Esophagus (tissue), 2 donors: ENCODE results near the gene PPIL1. TPM values are rescaled to one million over a fixed set of nuclear protein-coding genes. Genes with fewer than 3 reads are reported as not detected.
A peak's percentile ranks its signal among the peaks of the same experiment; 100 is the strongest.

Experiments used
- H3K27ac ChIP-seq, 2 donors: one replicate each; pipeline ENCODE4 v1.5.1; 2013; ENCODE audit warnings: low read depth in 2 of 2, mild to moderate bottlenecking in 2 of 2, inconsistent platforms in 1 of 2, low read length in 1 of 2, moderate library complexity in 1 of 2
- H3K27me3 ChIP-seq, 2 donors: one replicate each; pipeline ENCODE4 v1.6.1; 2013; ENCODE audit warnings: low read length in 2 of 2, control low read depth in 1 of 2, mild to moderate bottlenecking in 1 of 2; ENCODE audit not compliant: insufficient read depth in 2 of 2, control insufficient read depth in 1 of 2
- H3K36me3 ChIP-seq, 2 donors: one replicate each; pipeline ENCODE4 v1.6.1; 2013; ENCODE audit warnings: low read length in 1 of 2; ENCODE audit not compliant: control insufficient read depth in 2 of 2, insufficient read depth in 2 of 2
- H3K4me1 ChIP-seq, 2 donors: one replicate each; pipeline ENCODE4 v1.6.1; 2013; ENCODE audit warnings: low read length in 1 of 2; ENCODE audit not compliant: control insufficient read depth in 2 of 2, insufficient read depth in 2 of 2
- H3K4me3 ChIP-seq, 2 donors: one replicate each; pipeline ENCODE4 v1.5.1; 2013; ENCODE audit warnings: low read length in 2 of 2, mild to moderate bottlenecking in 2 of 2, low read depth in 1 of 2, moderate library complexity in 1 of 2
- H3K9me3 ChIP-seq, 2 donors: one replicate each; pipeline ENCODE4 v1.6.1; 2013; ENCODE audit warnings: mild to moderate bottlenecking in 2 of 2, low read depth in 1 of 2, low read length in 1 of 2, moderate library complexity in 1 of 2; ENCODE audit not compliant: control insufficient read depth in 2 of 2, insufficient read depth in 1 of 2
- WGBS, 2 donors: extraction: QIAGEN DNeasy Blood & Tissue Kit; methylation state at CpG; one replicate each; pipeline ENCODE4 v1.1.7; 2013; 5-methylcytosine and 5-hydroxymethylcytosine counted together
- polyA plus RNA-seq, 2 donors: library from polyadenylated mRNA; stranded (reverse); fragments of 200-250 nt; gene quantifications; one replicate each; pipeline ENCODE4 v1.2.3, GENCODE V29; 2013
- donor health status: healthy with polysubstance abuse.
- donor health status: Bipolar disorder and iron deficiency.

Gene PPIL1
- polyA plus RNA-seq: 10 to 100 TPM; 12.0 to 20.6 TPM

DNA sequence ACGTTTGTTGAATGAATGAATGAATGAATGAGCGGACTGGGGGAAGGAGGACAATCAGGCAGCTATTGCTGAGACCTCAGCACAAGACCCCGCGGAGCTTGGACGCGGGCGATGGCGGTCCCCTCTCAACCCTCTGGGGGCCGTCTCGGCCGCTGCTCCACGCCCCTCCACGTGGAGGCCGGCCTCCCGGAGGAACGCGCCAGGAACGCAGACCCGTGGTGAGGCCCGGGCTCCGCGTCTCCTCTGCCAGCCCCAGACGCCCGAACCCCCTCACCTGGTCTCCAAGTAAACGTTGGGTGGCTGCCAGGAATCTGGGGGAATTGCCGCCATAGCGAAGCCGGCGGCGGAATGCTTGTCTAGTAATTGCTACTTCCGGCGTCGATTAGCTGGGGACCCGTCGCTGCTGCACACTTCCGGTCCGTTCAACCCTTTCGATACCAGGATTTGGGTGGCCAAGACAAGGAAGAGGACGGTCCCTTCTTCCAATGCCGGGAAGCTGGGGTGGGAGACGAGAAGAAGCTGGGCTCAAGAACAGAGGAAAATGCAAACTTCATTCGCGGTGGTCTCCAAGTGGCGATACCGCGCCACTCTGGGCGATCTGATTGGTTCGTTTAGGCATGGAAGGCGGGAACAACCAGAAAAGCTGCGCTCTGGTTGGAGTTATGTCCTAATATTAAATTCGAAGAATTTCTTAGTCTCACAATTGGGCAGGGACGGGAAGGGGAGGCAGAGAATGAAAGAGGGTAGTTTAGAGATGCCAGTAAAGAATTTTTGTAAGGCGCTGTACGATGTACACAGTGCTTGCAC, at the start of gene PPIL1:
Gene PPIL1, minus strand, starts transcription at position 361 of the 807 bp plus-strand sequence. Its CDS starts 31 bp downstream, at position 330.
- H3K27ac ChIP-seq: peak within 1 kb of the TSS; percentile 84 to 96
- no peaks in the 10 kb centered on the region for H3K9me3 ChIP-seq
- peak within 1 kb of the TSS; percentile 79 to 94 for H3K4me3 ChIP-seq
- 0% methylated on average over 53 to 54 of the region's 54 CpGs for WGBS, 2 donors
- H3K36me3 ChIP-seq: peaks cover 0 to 2% of the 10 kb centered on the region in 2 donors
- peaks cover 0 to 3% of the 10 kb centered on the region in 2 donors for H3K27me3 ChIP-seq
- no peaks in the 10 kb centered on the region for H3K4me1 ChIP-seq

DNA sequence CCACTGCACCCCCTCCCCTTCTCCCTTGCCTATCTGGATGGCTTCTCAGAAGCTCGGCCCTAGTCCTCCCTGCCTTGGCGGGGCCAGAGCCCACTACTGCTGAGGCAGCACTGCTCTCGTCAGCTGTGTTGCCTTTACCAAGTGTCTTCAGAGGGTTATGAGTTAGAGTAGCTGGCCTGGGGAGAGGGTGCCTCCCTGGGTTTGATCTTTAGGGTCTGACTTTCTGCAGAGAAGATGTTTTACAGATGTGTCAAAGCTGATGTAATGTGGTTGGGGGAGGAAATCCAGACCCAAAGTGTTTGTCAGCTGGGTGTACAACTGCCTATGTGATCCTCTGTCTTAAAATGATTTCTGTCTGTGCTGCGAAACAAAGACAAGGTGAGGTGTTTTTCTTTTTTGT, 49.5 kb upstream of the PPIL1 start:
- peaks cover 6 to 17% of the 10 kb centered on the region in 2 donors for H3K36me3 ChIP-seq
- no peak overlapping the region for H3K27ac ChIP-seq
- no peak overlapping the region for H3K4me3 ChIP-seq
- WGBS, 2 donors: 88 to 89% methylated on average over 4 of the region's 4 CpGs
- peaks cover 2% of the 10 kb centered on the region in 2 donors for H3K4me1 ChIP-seq
- H3K9me3 ChIP-seq: no peaks in the 10 kb centered on the region
- H3K27me3 ChIP-seq: no peaks in the 10 kb centered on the region

DNA sequence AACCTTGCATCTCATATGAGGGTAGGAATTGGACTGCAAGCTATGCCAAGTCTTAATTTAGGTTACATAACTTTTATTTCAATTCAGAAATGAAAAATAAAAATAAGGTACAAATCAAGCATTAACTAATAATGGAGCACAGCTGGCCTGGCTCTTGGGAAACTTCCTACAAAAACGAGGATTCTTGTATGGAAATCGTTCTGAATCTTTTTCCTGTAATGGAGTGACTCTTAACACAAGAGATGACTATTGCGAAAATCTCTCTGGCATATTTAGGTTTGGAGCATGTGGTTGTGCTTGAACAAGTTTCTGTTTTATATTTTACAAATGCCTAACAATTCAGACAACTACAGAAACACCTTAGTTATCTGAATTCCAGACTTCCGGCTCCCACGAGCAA, 45.9 kb upstream of the PPIL1 start:
- WGBS, 2 donors: 83 to 85% methylated on average over 5 of the region's 5 CpGs
- no peak overlapping the region for H3K27ac ChIP-seq
- H3K9me3 ChIP-seq: no peaks in the 10 kb centered on the region
- H3K4me1 ChIP-seq: no peaks in the 10 kb centered on the region
- H3K36me3 ChIP-seq: peaks cover 9 to 14% of the 10 kb centered on the region in 2 donors
- no peak overlapping the region for H3K4me3 ChIP-seq
- no peaks in the 10 kb centered on the region for H3K27me3 ChIP-seq

DNA sequence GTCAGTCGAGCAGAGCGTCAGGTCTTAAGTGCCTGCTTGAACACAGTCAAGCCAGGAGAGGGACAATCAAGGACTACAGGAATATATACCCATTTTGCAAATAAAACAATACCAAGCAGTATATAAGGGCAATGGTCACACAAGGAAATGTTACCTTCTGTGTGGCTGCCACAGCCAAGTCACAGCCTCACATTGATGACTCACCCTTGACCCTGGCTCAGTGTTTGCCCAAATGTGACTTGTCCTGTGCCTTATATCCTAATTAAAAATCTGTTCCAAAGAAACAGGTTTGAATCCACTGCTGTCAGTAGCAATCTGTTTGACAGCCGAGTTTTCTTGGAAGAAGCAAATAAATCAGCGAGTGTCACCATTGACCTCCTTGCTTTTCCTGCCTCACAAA, 45.4 kb upstream of the PPIL1 start:
- Histone ChIP-seq H3K4me1 (no peaks in the 10 kb centered on the region), H3K36me3 (peaks cover 9 to 14% of the 10 kb centered on the region in 2 donors), H3K9me3 (no peaks in the 10 kb centered on the region), H3K27ac (no peak overlapping the region), H3K27me3 (no peaks in the 10 kb centered on the region), H3K4me3 (no peak overlapping the region)
- WGBS, 2 donors: 84 to 91% methylated on average over 4 of the region's 4 CpGs

DNA sequence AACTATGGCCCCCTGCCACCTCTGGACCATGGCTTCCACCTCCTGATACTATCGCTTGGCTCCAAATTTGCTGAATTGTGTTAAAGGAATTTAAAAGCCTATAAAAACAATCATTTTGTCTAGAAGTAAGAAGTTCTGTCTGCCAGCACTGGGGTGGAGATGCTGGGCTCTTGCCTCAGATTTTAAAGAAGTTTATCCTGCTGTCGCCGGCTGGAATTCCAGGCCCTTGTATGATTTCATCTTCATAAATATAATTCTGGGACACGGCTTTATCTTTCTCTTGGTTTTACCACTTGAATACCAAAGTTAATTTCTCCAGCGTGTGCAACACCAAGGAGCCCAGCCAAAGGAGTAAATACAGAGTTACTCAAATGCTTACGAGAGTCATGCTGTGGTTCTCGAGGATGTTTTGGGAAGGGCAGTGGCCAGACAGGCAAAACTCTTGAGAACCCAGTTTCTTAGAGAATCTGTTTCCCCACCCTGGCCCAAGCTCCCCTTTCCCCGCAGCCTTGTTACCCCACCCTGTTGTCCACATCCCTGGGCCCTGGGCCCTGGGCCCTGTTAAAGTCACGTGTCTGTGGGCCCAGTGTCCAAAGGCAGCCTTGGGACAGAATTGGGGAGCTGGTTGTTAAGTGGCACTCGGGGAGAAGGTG, 43.1 kb upstream of the PPIL1 start:
- H3K9me3 ChIP-seq: no peaks in the 10 kb centered on the region
- peaks cover 6 to 11% of the 10 kb centered on the region in 2 donors for H3K36me3 ChIP-seq
- H3K4me1 ChIP-seq: peaks cover 0 to 2% of the 10 kb centered on the region in 2 donors
- H3K27me3 ChIP-seq: no peaks in the 10 kb centered on the region
- 83 to 84% methylated on average over 10 of the region's 10 CpGs for WGBS, 2 donors
- H3K4me3 ChIP-seq: no peak overlapping the region
- H3K27ac ChIP-seq: peak overlapping the region; percentile 17 to 34

DNA sequence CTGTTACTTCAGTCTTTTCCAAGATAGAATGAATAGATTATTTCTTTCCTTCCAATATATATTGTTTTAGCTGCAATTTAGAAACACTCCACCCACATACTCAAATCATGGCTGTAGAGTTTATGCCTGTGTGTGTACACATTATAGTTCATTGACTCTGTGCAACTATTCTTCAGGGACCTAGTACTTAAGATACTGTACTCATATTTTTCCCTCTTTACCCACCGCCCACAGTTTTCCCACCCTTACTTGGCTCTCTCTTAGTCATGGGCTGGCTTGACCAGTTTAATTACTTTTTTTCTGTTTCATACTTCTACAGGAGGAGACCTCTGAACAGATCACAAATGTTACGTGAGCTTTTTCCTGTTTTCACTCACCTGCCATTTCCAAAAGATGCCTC, 41.5 kb upstream of the PPIL1 start:
- Histone ChIP-seq H3K27me3 (no peaks in the 10 kb centered on the region), H3K36me3 (peaks cover 4 to 11% of the 10 kb centered on the region in 2 donors), H3K4me3 (no peak overlapping the region), H3K4me1 (peaks cover 0 to 2% of the 10 kb centered on the region in 2 donors), H3K27ac (no peak overlapping the region), H3K9me3 (no peaks in the 10 kb centered on the region)
- WGBS, 2 donors: 74 to 75% methylated on average over 2 of the region's 2 CpGs

DNA sequence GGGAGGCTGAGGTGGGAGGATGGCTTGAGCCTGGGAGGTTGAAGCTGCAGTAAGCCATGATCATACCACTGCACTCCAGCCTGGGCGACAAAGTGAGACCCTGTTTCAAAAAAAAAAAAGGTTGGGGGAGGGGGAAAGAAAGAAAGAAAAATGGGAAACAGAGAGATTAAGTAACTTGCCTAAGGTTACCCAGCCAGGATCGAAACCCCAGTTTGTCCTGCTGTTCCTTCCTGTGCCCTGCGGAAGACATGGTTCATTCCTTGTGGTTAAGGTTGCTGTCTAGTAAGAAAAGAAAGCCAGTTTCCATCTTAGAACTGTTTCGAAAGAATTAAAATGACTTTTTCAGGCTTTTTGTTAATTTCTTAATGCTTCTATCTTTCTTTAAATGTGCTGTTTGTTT, 41.0 kb upstream of the PPIL1 start:
- no peak overlapping the region for H3K27ac ChIP-seq
- H3K36me3 ChIP-seq: peaks cover 4 to 11% of the 10 kb centered on the region in 2 donors

DNA sequence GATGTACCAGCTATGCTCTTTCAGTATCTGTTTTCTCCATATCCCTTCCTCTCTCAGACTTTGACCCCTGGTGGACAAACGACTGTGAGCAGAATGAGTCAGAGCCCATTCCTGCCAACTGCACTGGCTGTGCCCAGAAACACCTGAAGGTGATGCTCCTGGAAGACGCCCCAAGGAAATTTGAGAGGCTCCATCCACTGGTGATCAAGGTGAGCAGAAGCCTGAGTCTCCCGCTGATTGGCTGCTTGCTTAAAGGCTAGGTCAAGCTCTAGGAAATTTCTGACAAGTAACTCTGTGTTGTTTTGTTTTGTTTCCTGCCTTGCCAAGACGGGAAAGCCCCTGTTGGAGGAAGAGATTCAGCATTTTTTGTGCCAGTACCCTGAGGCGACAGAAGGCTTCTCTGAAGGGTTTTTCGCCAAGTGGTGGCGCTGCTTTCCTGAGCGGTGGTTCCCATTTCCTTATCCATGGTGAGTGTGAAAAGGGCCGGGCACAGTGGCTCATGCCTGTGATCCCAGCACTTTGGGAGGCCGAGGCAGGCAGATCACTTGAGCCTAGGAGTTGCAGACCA, 39.7 kb upstream of the PPIL1 start:
- H3K4me1 ChIP-seq: peaks cover 0 to 2% of the 10 kb centered on the region in 2 donors
- H3K27ac ChIP-seq: peak overlapping the region in 1 of 2 donors; percentile 50
- 42 to 55% methylated on average over 10 of the region's 10 CpGs for WGBS, 2 donors
- H3K9me3 ChIP-seq: no peaks in the 10 kb centered on the region
- peaks cover 4 to 11% of the 10 kb centered on the region in 2 donors for H3K36me3 ChIP-seq
- no peak overlapping the region for H3K4me3 ChIP-seq
- H3K27me3 ChIP-seq: no peaks in the 10 kb centered on the region

More for the DNA sequence above, 41.0 kb upstream of the PPIL1 start:
- 88 to 93% methylated on average over 4 of the region's 4 CpGs for WGBS, 2 donors
- H3K9me3 ChIP-seq: no peaks in the 10 kb centered on the region
- H3K27me3 ChIP-seq: no peaks in the 10 kb centered on the region
- H3K4me3 ChIP-seq: no peak overlapping the region
- peaks cover 0 to 2% of the 10 kb centered on the region in 2 donors for H3K4me1 ChIP-seq

DNA sequence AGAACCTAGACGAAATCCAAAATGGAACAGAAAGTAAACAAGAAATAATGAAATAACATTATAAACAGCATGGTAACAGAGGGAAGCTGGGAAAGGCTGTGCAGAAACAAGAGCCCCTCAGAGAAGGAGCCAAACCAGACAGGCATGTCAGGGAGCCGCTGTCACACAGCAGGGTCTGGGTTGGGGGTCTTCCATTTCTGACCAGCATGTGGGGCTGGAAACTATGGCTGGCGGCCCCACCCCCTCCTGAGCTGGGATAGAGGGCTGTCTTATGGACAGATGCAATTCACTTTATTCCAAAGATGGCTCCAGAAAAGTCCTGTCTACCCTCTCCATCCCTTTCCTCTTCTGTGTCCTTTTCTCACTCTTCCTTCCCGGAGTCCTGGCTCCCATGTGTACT, 38.5 kb upstream of the PPIL1 start:
- Histone ChIP-seq H3K9me3 (no peaks in the 10 kb centered on the region), H3K4me3 (no peak overlapping the region), H3K4me1 (peaks cover 0 to 2% of the 10 kb centered on the region in 2 donors), H3K36me3 (peaks cover 4 to 10% of the 10 kb centered on the region in 2 donors), H3K27ac (peak overlapping the region in 1 of 2 donors; percentile 62), H3K27me3 (no peaks in the 10 kb centered on the region)
- 76 to 82% methylated on average over 4 of the region's 4 CpGs for WGBS, 2 donors
